Pancreas (tissue), 10 donors: ENCODE results near the gene USP17L21. TPM values are rescaled to one million over a fixed set of nuclear protein-coding genes. Genes with fewer than 3 reads are reported as not detected.
"Not testable (repeated sequence)": the region's sequence is repeated elsewhere in the genome, so short reads cannot be mapped to it uniquely, and the experiment has no call there.

Source experiments
- ATAC-seq, 4 donors: fragments of 200-7000 bp; cut with Tn5 transposase; one replicate each; pipeline versions ENCODE4 v1.8.0 to v1.9.1; 2020; ENCODE audit warnings: mild to moderate bottlenecking in 4 of 4, moderate library complexity in 4 of 4
- DNase-seq, 6 donors: peaks; one replicate each; pipeline ENCODE4 v3.0.0-alpha.2; 2020
- FAIRE-seq: peaks from 2 replicates; lab custom pipeline; 2012; peaks lifted over from hg19 to GRCh38; lab: Jason Lieb, UNC
- H3K27ac ChIP-seq, 4 donors: fragments of 200-600 bp; sonication (generic); 1 replicate in 3 of 4; 2 replicates in 1 of 4; pipeline versions ENCODE4 v1.5.0 to v1.8.0; 2020
- H3K27me3 ChIP-seq, 4 donors: fragments of 200-600 bp; one replicate each; pipeline ENCODE4 v1.8.0; 2021
- H3K36me3 ChIP-seq, 3 donors: fragments of 200-600 bp; sonication (generic) in 1 of 3; one replicate each; pipeline versions ENCODE4 v1.5.0 to v1.8.0; 2020 to 2021
- H3K4me1 ChIP-seq, 3 donors: fragments of 200-600 bp; one replicate each; pipeline ENCODE4 v1.8.0; 2021
- H3K4me3 ChIP-seq, 4 donors: fragments of 200-600 bp; sonication (generic) in 2 of 4; one replicate each; pipeline versions ENCODE4 v1.5.0 to v1.8.0; 2020 to 2021
- H3K9me3 ChIP-seq, 4 donors: fragments of 200-600 bp; one replicate each; pipeline ENCODE4 v1.8.0; 2021
- WGBS, 2 donors: extraction: QIAGEN DNeasy Blood & Tissue Kit; methylation state at CpG; one replicate each; pipeline ENCODE4 v1.1.7; 2013; 5-methylcytosine and 5-hydroxymethylcytosine counted together
- intact Hi-C, 3 donors: fragments of 100-400 bp; cut with DNase I; formaldehyde crosslinking; loops; one replicate each; pipeline versions ENCODE4 v1.11.1 to v1.14.2; 2022
- polyA plus RNA-seq, 2 donors: library from polyadenylated mRNA; stranded (reverse); fragments of 200-250 nt; gene quantifications; one replicate each; pipeline ENCODE4 v1.2.3, GENCODE V29; 2013
- total RNA-seq, 6 donors: library from RNA; stranded (reverse); fragmentation: NEBNext Ultra II Directional in 4 of 6; extraction: Animal tissue kit (Norgen Biotek cat#: 25700) in 4 of 6; gene quantifications; one replicate each; pipeline versions ENCODE4 v1.2.1 to v1.2.4, GENCODE V29; 2021 to 2023
- donor health status: healthy with polysubstance abuse.
- donor health status: DM: no; HTN: no; CAD: no; lungs with moderate emphysema.
- donor health status: DM: no; HTN: no; CAD: no.
- donor health status: control.
- donor health status: control.
- donor health status: Bipolar disorder and iron deficiency.
- donor health status: DM: yes; HTN: yes; CAD: no.
- donor health status: DM: no; HTN: no; CAD: no.
- donor health status: DM: no; HTN: no; CAD: no.
- donor health status: DM: yes; HTN: yes; CAD: no.

Gene USP17L21
- total and polyA plus RNA-seq, 8 donors = not detected

GRCh38 chr4:9257824-9258223 is 4.8 kb upstream of the USP17L21 start, which contains the start of gene USP17L20:
TSS of gene USP17L20 (plus strand) at chr4:9258124. CDS start at chr4:9258124, 0 bp downstream.
- WGBS, 2 donors = no CpG with 5 or more reads among the region's 15 CpGs
- H3K4me3 ChIP-seq, H3K4me1 ChIP-seq, ATAC-seq, H3K9me3 ChIP-seq, FAIRE-seq, H3K36me3 ChIP-seq, intact Hi-C loops, H3K27ac ChIP-seq, H3K27me3 ChIP-seq, DNase-seq: not testable (repeated sequence)

DNA sequence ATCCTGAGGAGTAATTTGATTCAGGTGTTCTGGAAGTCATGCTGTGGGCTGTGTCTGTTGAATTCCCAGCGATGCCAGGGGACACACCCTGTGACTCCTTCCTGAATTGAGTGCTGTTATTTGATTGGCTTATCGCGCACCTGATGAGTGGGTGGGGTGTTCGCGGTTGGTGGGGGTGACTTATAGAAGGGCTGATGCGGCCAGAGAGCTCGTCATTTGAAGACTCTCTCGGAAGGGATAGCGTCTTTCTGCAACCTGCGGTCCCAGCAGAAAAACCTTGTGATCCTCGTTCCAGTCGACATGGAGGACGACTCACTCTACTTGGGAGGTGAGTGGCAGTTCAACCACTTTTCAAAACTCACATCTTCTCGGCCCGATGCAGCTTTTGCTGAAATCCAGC is 4.6 kb downstream of the USP17L21 start, which contains the start of gene USP17L22:
Gene USP17L22 (plus strand): TSS at position 301 of the 400 bp plus-strand sequence. CDS start 0 bp downstream, at position 301.
- H3K9me3 ChIP-seq, intact Hi-C loops, H3K27me3 ChIP-seq, H3K4me3 ChIP-seq, H3K36me3 ChIP-seq, H3K4me1 ChIP-seq, ATAC-seq, DNase-seq, H3K27ac ChIP-seq, FAIRE-seq: not testable (repeated sequence)
- WGBS, 2 donors = no CpG with 5 or more reads among the region's 15 CpGs

GRCh38 chr4:9271719-9272118 is 9.0 kb downstream of the USP17L21 start:
- H3K4me1 ChIP-seq, H3K4me3 ChIP-seq, H3K27me3 ChIP-seq, H3K9me3 ChIP-seq, H3K27ac ChIP-seq, ATAC-seq, H3K36me3 ChIP-seq, FAIRE-seq, intact Hi-C loops: not testable (repeated sequence)
- WGBS, 2 donors = 66 to 77% methylated on average over 5 of the region's 10 CpGs
- DNase-seq = peak; percentile 2 to 87 (median 31)

Other genes starting within 250 kb of the USP17L21 start
- not detected for gene FAM90A26, start 92.5 kb upstream of the USP17L21 start, total RNA-seq
- not detected for gene FAM90A26, start 92.5 kb upstream of the USP17L21 start, polyA plus RNA-seq
- gene USP17L10, start 52.2 kb upstream of the USP17L21 start, total RNA-seq = not detected
- not detected for gene USP17L10, start 52.2 kb upstream of the USP17L21 start, polyA plus RNA-seq
- under 1 TPM in 1 of 6 donors, not detected in 5; 0.09 TPM for gene USP17L11, start 47.5 kb upstream of the USP17L21 start, total RNA-seq
- not detected for gene USP17L11, start 47.5 kb upstream of the USP17L21 start, polyA plus RNA-seq
- not detected for gene USP17L12, start 42.7 kb upstream of the USP17L21 start, total RNA-seq
- gene USP17L12, start 42.7 kb upstream of the USP17L21 start, polyA plus RNA-seq = not detected
- gene USP17L13, start 38.0 kb upstream of the USP17L21 start, total RNA-seq = not detected
- not detected for gene USP17L13, start 38.0 kb upstream of the USP17L21 start, polyA plus RNA-seq
- not detected for gene USP17L15, start 28.5 kb upstream of the USP17L21 start, total RNA-seq
- gene USP17L15, start 28.5 kb upstream of the USP17L21 start, polyA plus RNA-seq = under 1 TPM in 1 of 2 donors, not detected in 1; 0.07 TPM
- not detected for gene USP17L17, start 19.0 kb upstream of the USP17L21 start, total RNA-seq
- gene USP17L17, start 19.0 kb upstream of the USP17L21 start, polyA plus RNA-seq = not detected
- not detected for gene USP17L18, start 14.2 kb upstream of the USP17L21 start, total RNA-seq
- gene USP17L18, start 14.2 kb upstream of the USP17L21 start, polyA plus RNA-seq = not detected
- not detected for gene USP17L19, start 9.5 kb upstream of the USP17L21 start, total RNA-seq
- gene USP17L19, start 9.5 kb upstream of the USP17L21 start, polyA plus RNA-seq = not detected
- not detected for gene USP17L20, start 4.7 kb upstream of the USP17L21 start, total RNA-seq
- gene USP17L20, start 4.7 kb upstream of the USP17L21 start, polyA plus RNA-seq = not detected
- not detected for gene USP17L22, start 4.7 kb downstream of the USP17L21 start, total RNA-seq
- gene USP17L22, start 4.7 kb downstream of the USP17L21 start, polyA plus RNA-seq = not detected
- not detected for gene USP17L24, start 62.3 kb downstream of the USP17L21 start, total RNA-seq
- not detected for gene USP17L24, start 62.3 kb downstream of the USP17L21 start, polyA plus RNA-seq
- not detected for gene USP17L25, start 67.0 kb downstream of the USP17L21 start, total RNA-seq
- gene USP17L25, start 67.0 kb downstream of the USP17L21 start, polyA plus RNA-seq = not detected
- gene USP17L26, start 71.8 kb downstream of the USP17L21 start, total RNA-seq = not detected
- not detected for gene USP17L26, start 71.8 kb downstream of the USP17L21 start, polyA plus RNA-seq
- gene USP17L5, start 76.5 kb downstream of the USP17L21 start, total RNA-seq = not detected
- not detected for gene USP17L5, start 76.5 kb downstream of the USP17L21 start, polyA plus RNA-seq
- not detected for gene USP17L27, start 81.3 kb downstream of the USP17L21 start, total RNA-seq
- gene USP17L27, start 81.3 kb downstream of the USP17L21 start, polyA plus RNA-seq = not detected
- not detected for gene USP17L28, start 86.0 kb downstream of the USP17L21 start, total RNA-seq
- gene USP17L28, start 86.0 kb downstream of the USP17L21 start, polyA plus RNA-seq = not detected
- gene USP17L29, start 90.8 kb downstream of the USP17L21 start, total RNA-seq = not detected
- not detected for gene USP17L29, start 90.8 kb downstream of the USP17L21 start, polyA plus RNA-seq
- gene USP17L30, start 100.3 kb downstream of the USP17L21 start, total RNA-seq = not detected
- not detected for gene USP17L30, start 100.3 kb downstream of the USP17L21 start, polyA plus RNA-seq
- not detected for gene DEFB131A, start 181.5 kb downstream of the USP17L21 start, total RNA-seq
- not detected for gene DEFB131A, start 181.5 kb downstream of the USP17L21 start, polyA plus RNA-seq